ENCODE measurements around the gene ORM1.

DNA sequence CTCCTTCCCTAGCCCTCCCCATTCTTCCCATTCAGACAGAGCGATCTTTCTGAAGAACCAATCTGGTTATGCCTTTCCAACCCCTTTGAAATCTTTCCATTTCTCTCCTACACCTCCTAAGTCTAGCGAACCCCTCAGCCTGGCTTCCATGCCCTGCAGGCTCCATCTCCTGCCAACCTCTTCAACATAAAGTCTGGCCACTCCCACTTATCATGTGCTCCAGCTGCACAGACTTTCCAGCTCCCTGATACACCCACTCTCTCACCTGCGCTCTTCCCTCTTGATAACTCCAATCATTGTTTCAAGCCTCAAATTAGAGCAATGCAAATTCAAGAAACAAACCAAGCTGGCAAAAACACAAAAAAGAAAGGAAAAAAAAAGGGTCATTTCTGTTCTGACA is 3.8 kb upstream of the ORM1 start:
- TF ChIP-seq, protein P1, sequence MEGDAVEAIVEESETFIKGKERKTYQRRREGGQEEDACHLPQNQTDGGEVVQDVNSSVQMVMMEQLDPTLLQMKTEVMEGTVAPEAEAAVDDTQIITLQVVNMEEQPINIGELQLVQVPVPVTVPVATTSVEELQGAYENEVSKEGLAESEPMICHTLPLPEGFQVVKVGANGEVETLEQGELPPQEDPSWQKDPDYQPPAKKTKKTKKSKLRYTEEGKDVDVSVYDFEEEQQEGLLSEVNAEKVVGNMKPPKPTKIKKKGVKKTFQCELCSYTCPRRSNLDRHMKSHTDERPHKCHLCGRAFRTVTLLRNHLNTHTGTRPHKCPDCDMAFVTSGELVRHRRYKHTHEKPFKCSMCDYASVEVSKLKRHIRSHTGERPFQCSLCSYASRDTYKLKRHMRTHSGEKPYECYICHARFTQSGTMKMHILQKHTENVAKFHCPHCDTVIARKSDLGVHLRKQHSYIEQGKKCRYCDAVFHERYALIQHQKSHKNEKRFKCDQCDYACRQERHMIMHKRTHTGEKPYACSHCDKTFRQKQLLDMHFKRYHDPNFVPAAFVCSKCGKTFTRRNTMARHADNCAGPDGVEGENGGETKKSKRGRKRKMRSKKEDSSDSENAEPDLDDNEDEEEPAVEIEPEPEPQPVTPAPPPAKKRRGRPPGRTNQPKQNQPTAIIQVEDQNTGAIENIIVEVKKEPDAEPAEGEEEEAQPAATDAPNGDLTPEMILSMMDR (IDR thresholded peaks at IDR 0.05; ENCODE audit: low read length): no peak
- no peak for TF ChIP-seq EZH2phosphoT487 (IDR thresholded peaks at IDR 0.05; ENCODE audit: low read length)
